KMS-11 (cell line): Measurements from ENCODE around the gene STK36.

ENCODE experiments used
- H2AFZ ChIP-seq: fragments of 200-600 bp; sonication (generic); 2 replicates; pipeline ENCODE4 v1.6.1; 2016; ENCODE audit warnings: antibody characterized with exemption, mixed run types, low read depth
- H3K27ac ChIP-seq: fragments of 200-600 bp; sonication (generic); 2 replicates; pipeline ENCODE4 v1.6.1; 2016; ENCODE audit warnings: mild to moderate bottlenecking, mixed run types
- H3K27me3 ChIP-seq: fragments of 200-600 bp; sonication (generic); 2 replicates; pipeline ENCODE4 v1.6.1; 2017; ENCODE audit warnings: mild to moderate bottlenecking, low read depth, mixed run types, moderate library complexity; ENCODE audit not compliant: insufficient read depth
- H3K36me3 ChIP-seq: fragments of 200-600 bp; sonication (generic); 2 replicates; pipeline ENCODE4 v1.6.1; 2017; ENCODE audit warnings: mild to moderate bottlenecking, mixed run types; ENCODE audit not compliant: insufficient read depth
- H3K4me1 ChIP-seq: fragments of 200-600 bp; sonication (generic); 2 replicates; pipeline ENCODE4 v1.6.1; 2016; ENCODE audit warnings: mild to moderate bottlenecking, low read depth, mixed run types; ENCODE audit not compliant: poor library complexity, severe bottlenecking
- H3K4me2 ChIP-seq: fragments of 200-600 bp; sonication (generic); 2 replicates; pipeline ENCODE4 v1.7.0; 2016; ENCODE audit warnings: mild to moderate bottlenecking, mixed run types
- H3K4me3 ChIP-seq: fragments of 200-600 bp; sonication (generic); IDR thresholded peaks from 2 replicates; pipeline ENCODE4 v1.6.1; 2017; ENCODE audit warnings: low read depth, low read length, mixed read lengths; ENCODE audit not compliant: insufficient read depth
- H3K79me2 ChIP-seq: fragments of 200-600 bp; sonication (generic); 2 replicates; pipeline ENCODE4 v1.6.1; 2016; ENCODE audit warnings: low read depth, mixed run types; ENCODE audit not compliant: insufficient read depth
- H3K9ac ChIP-seq: fragments of 200-600 bp; sonication (generic); 2 replicates; pipeline ENCODE4 v1.6.1; 2016; ENCODE audit warnings: mild to moderate bottlenecking, mixed run types
- H4K20me1 ChIP-seq: fragments of 200-600 bp; sonication (generic); 2 replicates; pipeline ENCODE4 v1.6.1; 2016; ENCODE audit warnings: mild to moderate bottlenecking, mixed run types; ENCODE audit not compliant: insufficient read depth
- CTCF ChIP-seq: fragments of 200-600 bp; sonication (generic); conservative IDR thresholded peaks from 2 replicates; pipeline ENCODE4 v1.6.1; 2017; ENCODE audit warnings: low read depth, mild to moderate bottlenecking, antibody characterized with exemption, low read length, moderate library complexity, mixed read lengths

The STK36 gene

DNA sequence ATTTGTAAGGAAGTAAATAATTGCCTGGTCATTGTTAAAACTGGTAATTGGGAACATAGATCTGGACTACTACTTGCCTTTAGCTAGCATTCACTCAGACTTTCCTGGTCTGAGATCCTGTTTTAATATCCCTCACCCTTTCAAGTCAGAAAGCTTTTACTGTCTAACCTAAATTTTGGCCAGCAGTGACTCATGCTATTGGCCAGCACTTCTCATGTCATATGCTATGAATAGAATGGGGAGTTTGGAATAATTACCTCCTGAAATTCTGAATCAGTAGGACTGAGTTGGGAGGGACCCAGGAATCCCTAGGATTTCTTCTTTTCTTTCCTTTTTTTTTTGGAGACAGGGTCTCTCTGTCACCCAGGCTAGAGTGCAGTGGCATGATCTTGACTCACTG, 19.3 kb downstream of the STK36 start:
- Histone ChIP-seq H3K4me3 (no peak overlapping the region), H4K20me1 (no peaks in the 10 kb centered on the region), H3K27ac (no peak overlapping the region), H2AFZ (no peak overlapping the region), H3K79me2 (no peaks in the 10 kb centered on the region), H3K4me1 (no peaks in the 10 kb centered on the region), H3K36me3 (no peaks in the 10 kb centered on the region), H3K27me3 (no peaks in the 10 kb centered on the region), H3K9ac (no peak overlapping the region), H3K4me2 (no peak overlapping the region)
- no peak for TF ChIP-seq CTCF

GRCh38 chr2:218694405-218695145, 22.7 kb downstream of the STK36 start:
- no peak for TF ChIP-seq CTCF
- H3K4me2 ChIP-seq, result no peak overlapping the region
- no peaks in the 10 kb centered on the region for H3K79me2 ChIP-seq
- no peak overlapping the region for H2AFZ ChIP-seq
- H3K4me1 ChIP-seq, result no peaks in the 10 kb centered on the region
- no peak overlapping the region for H3K4me3 ChIP-seq
- H3K36me3 ChIP-seq, result no peaks in the 10 kb centered on the region
- no peak overlapping the region for H3K27ac ChIP-seq
- no peaks in the 10 kb centered on the region for H3K27me3 ChIP-seq
- H4K20me1 ChIP-seq, result no peaks in the 10 kb centered on the region
- H3K9ac ChIP-seq, result no peak overlapping the region

GRCh38 chr2:218698885-218699284, 27.0 kb downstream of the STK36 start:
- Histone ChIP-seq H3K9ac (no peak overlapping the region), H3K27ac (no peak overlapping the region), H3K27me3 (no peaks in the 10 kb centered on the region), H3K36me3 (no peaks in the 10 kb centered on the region), H3K4me3 (no peak overlapping the region), H3K4me2 (no peak overlapping the region), H3K4me1 (no peaks in the 10 kb centered on the region), H3K79me2 (no peaks in the 10 kb centered on the region), H4K20me1 (no peaks in the 10 kb centered on the region), H2AFZ (no peak overlapping the region)
- TF ChIP-seq CTCF, result no peak

DNA sequence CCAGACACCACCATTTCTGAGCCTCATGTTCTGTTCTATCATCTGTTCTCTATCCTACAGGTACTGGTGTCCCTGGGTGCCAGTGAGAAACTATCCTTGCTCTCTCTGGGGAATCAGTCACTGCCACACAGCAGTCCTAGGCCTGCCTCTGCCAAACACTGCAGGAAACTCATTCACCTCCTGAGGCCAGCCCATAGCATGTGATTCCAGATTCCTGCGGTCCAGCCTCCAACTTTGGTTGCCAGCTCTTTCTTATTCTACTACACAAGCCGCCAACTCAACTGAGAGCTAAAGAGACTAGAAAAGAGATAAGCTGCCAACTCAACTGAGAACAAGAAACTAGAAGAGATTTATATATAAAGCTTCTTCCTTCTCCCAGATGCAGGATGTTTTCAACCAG, 29.9 kb downstream of the STK36 start:
- H3K9ac ChIP-seq, result no peak overlapping the region
- no peak for TF ChIP-seq CTCF
- no peaks in the 10 kb centered on the region for H3K27me3 ChIP-seq
- H3K36me3 ChIP-seq, result no peaks in the 10 kb centered on the region
- H2AFZ ChIP-seq, result no peak overlapping the region
- no peak overlapping the region for H3K4me2 ChIP-seq
- H3K4me3 ChIP-seq, result no peak overlapping the region
- H4K20me1 ChIP-seq, result no peaks in the 10 kb centered on the region
- H3K79me2 ChIP-seq, result no peaks in the 10 kb centered on the region
- H3K27ac ChIP-seq, result no peak overlapping the region
- H3K4me1 ChIP-seq, result peaks cover 2% of the 10 kb centered on the region
